Gastroesophageal sphincter (tissue), 4 donors: Measurements from ENCODE around the gene EEF1AKMT4. TPM values are rescaled to one million over a fixed set of nuclear protein-coding genes. Genes with fewer than 3 reads are reported as not detected.

Experiments
- ATAC-seq: fragments of 150-250 bp; one replicate; pipeline ENCODE4 v1.9.1; 2016; ENCODE audit warnings: mild to moderate bottlenecking, moderate library complexity
- H3K27ac ChIP-seq, 4 donors: fragments of 200-600 bp; sonication (generic) in 3 of 4; 1 replicate in 3 of 4; 2 replicates in 1 of 4; pipeline ENCODE4 v1.5.1; 2016 to 2019
- H3K27me3 ChIP-seq: fragments of 200-600 bp; sonication (generic); one replicate; pipeline ENCODE4 v1.5.1; 2019
- H3K36me3 ChIP-seq, 2 donors: fragments of 200-600 bp; sonication (generic); one replicate each; pipeline ENCODE4 v1.5.1; 2019; ENCODE audit warnings: control low read depth in 1 of 2
- H3K4me1 ChIP-seq, 3 donors: fragments of 200-600 bp; sonication (generic); 1 replicate in 2 of 3; 2 replicates in 1 of 3; pipeline ENCODE4 v1.5.1; 2016 to 2019; ENCODE audit warnings: control low read depth in 2 of 3
- H3K4me3 ChIP-seq, 2 donors: fragments of 200-600 bp; sonication (generic); one replicate each; pipeline ENCODE4 v1.5.1; 2019; ENCODE audit warnings: mild to moderate bottlenecking in 1 of 2, moderate library complexity in 1 of 2
- H3K9me3 ChIP-seq, 3 donors: fragments of 200-600 bp; sonication (generic); one replicate each; pipeline ENCODE4 v1.5.1; 2017 to 2019; ENCODE audit warnings: control low read depth in 2 of 3
- CTCF ChIP-seq, 4 experiments: fragments of 200-600 bp in 2 of 4; fragments of 450-650 bp in 2 of 4; sonication (generic) in 1 of 4; IDR thresholded peaks; one replicate each; pipeline ENCODE4 v1.5.1; 2017 to 2019; ENCODE audit warnings: antibody characterized with exemption in 4 of 4, mild to moderate bottlenecking in 2 of 4, moderate library complexity in 2 of 4
- EP300 ChIP-seq: sonication (generic); formaldehyde crosslinking; IDR thresholded peaks from one replicate; pipeline ENCODE4 v1.6.1; 2017; ENCODE audit warnings: antibody characterized with exemption, mild to moderate bottlenecking
- POLR2A ChIP-seq, 2 donors: fragments of 450-650 bp; IDR thresholded peaks; one replicate each; pipeline ENCODE4 v1.6.1; 2017; ENCODE audit warnings: antibody characterized with exemption in 2 of 2, mild to moderate bottlenecking in 2 of 2, moderate library complexity in 1 of 2
- POLR2AphosphoS5 ChIP-seq: sonication (generic); formaldehyde crosslinking; IDR thresholded peaks from one replicate; pipeline ENCODE4 v1.6.1; 2017; ENCODE audit warnings: antibody characterized with exemption
- WGBS, 2 donors: methylation state at CpG; one replicate each; pipeline ENCODE4 v1.1.5; 2018; ENCODE audit warnings: low coverage in 1 of 2; 5-methylcytosine and 5-hydroxymethylcytosine counted together
- total RNA-seq, 4 donors: library from RNA; depleted of rRNA; stranded (reverse); fragments of >200 nt; gene quantifications; one replicate each; pipeline ENCODE4 v1.1.0, GENCODE V29; 2016

The EEF1AKMT4 gene
- total RNA-seq, 4 donors from 2014 or later: 1.4 to 3.8 (median 2.2) TPM

GRCh38 chr3:184255291-184256039 lies 6.0 kb downstream of the EEF1AKMT4 start:
- 100% methylated on average over 2 of the region's 3 CpGs; no CpG with 5 or more reads in 1 of the 2 donors for WGBS, 2 donors
- no peak for TF ChIP-seq EP300
- no peak for TF ChIP-seq POLR2A (IDR thresholded peaks at IDR 0.05)
- TF ChIP-seq CTCF (IDR thresholded peaks at IDR 0.05): no peak
- no peak for TF ChIP-seq POLR2AphosphoS5
- H3K27me3 ChIP-seq: peaks cover 36% of the 10 kb centered on the region
- peaks cover 0 to 16% (median 5%) of the 10 kb centered on the region in 3 donors for H3K4me1 ChIP-seq
- no peak overlapping the region for H3K4me3 ChIP-seq
- ATAC-seq: no peak
- H3K36me3 ChIP-seq: peaks cover 0 to 11% of the 10 kb centered on the region in 2 donors
- H3K9me3 ChIP-seq: no peaks in the 10 kb centered on the region
- no peak overlapping the region for H3K27ac ChIP-seq

GRCh38 chr3:184257083-184257915 lies 7.8 kb downstream of the EEF1AKMT4 start:
- H3K27ac ChIP-seq: no peak overlapping the region

GRCh38 chr3:184258926-184259325 lies 9.5 kb downstream of the EEF1AKMT4 start:
- peaks cover 0 to 36% (median 21%) of the 10 kb centered on the region in 3 donors for H3K4me1 ChIP-seq
- WGBS, 2 donors: 82% methylated on average over 3 of the region's 5 CpGs; no CpG with 5 or more reads in 1 of the 2 donors
- H3K27me3 ChIP-seq: peaks cover 70% of the 10 kb centered on the region
- H3K27ac ChIP-seq: no peak overlapping the region
- no peaks in the 10 kb centered on the region for H3K9me3 ChIP-seq
- TF ChIP-seq CTCF (IDR thresholded peaks at IDR 0.05) (no peak), EP300 (no peak), POLR2A (IDR thresholded peaks at IDR 0.05) (no peak), POLR2AphosphoS5 (no peak)
- peaks cover 0 to 11% of the 10 kb centered on the region in 2 donors for H3K36me3 ChIP-seq
- H3K4me3 ChIP-seq: no peak overlapping the region
- ATAC-seq: no peak

More at GRCh38 chr3:184257083-184257915, 7.8 kb downstream of the EEF1AKMT4 start:
- H3K36me3 ChIP-seq: peaks cover 0 to 11% of the 10 kb centered on the region in 2 donors
- H3K4me1 ChIP-seq: peaks cover 0 to 31% (median 20%) of the 10 kb centered on the region in 3 donors
- ATAC-seq: no peak
- H3K4me3 ChIP-seq: no peak overlapping the region
- no peaks in the 10 kb centered on the region for H3K9me3 ChIP-seq
- peaks cover 54% of the 10 kb centered on the region for H3K27me3 ChIP-seq
- TF ChIP-seq CTCF (IDR thresholded peaks at IDR 0.05): no peak
- TF ChIP-seq POLR2AphosphoS5: no peak
- no peak for TF ChIP-seq EP300
- no peak for TF ChIP-seq POLR2A (IDR thresholded peaks at IDR 0.05)
- WGBS, 2 donors: 88 to 89% methylated on average over 11 to 13 of the region's 23 CpGs

GRCh38 chr3:184259396-184259877 lies 10.0 kb downstream of the EEF1AKMT4 start:
- peak overlapping the region in 1 of 2 donors; percentile 52 for H3K4me3 ChIP-seq
- 32% methylated on average over 3 of the region's 28 CpGs; no CpG with 5 or more reads in 1 of the 2 donors for WGBS, 2 donors
- H3K9me3 ChIP-seq: no peaks in the 10 kb centered on the region
- peak; percentile 4 for ATAC-seq
- peaks cover 0 to 11% of the 10 kb centered on the region in 2 donors for H3K36me3 ChIP-seq
- TF ChIP-seq EP300 (no peak), POLR2AphosphoS5 (no peak), CTCF (IDR thresholded peaks at IDR 0.05) (no peak), POLR2A (IDR thresholded peaks at IDR 0.05) (no peak)
- peaks cover 0 to 36% (median 21%) of the 10 kb centered on the region in 3 donors for H3K4me1 ChIP-seq
- peaks cover 75% of the 10 kb centered on the region for H3K27me3 ChIP-seq
- no peak overlapping the region for H3K27ac ChIP-seq
